ENCODE results near the gene NRXN3.

The NRXN3 gene

GRCh38 chr14:79557309-79557708 lies 1387.1 kb downstream of the NRXN3 start:
- no peak for TF ChIP-seq CTCF (IDR thresholded peaks at IDR 0.05; ENCODE audit: insufficient read depth, low read depth, low read length, missing control alignments)
- no peak overlapping the region for H3K4me3 ChIP-seq (ENCODE audit: low read depth, low read length)
- DNase-seq (ENCODE audit: low read depth): no peak

GRCh38 chr14:79562185-79562584 lies 1392.0 kb downstream of the NRXN3 start:
- TF ChIP-seq CTCF (IDR thresholded peaks at IDR 0.05; ENCODE audit: insufficient read depth, low read depth, low read length, missing control alignments): no peak
- no peak overlapping the region for H3K4me3 ChIP-seq (ENCODE audit: low read depth, low read length)
- DNase-seq (ENCODE audit: low read depth): no peak

- DNase-seq (ENCODE audit: low read depth): no peak
- TF ChIP-seq CTCF (IDR thresholded peaks at IDR 0.05; ENCODE audit: insufficient read depth, low read depth, low read length, missing control alignments): no peak
Measured at GRCh38 chr14:79564371-79564770, 1394.2 kb downstream of the NRXN3 start.

GRCh38 chr14:79567306-79567705 lies 1397.1 kb downstream of the NRXN3 start:
- TF ChIP-seq CTCF (IDR thresholded peaks at IDR 0.05; ENCODE audit: insufficient read depth, low read depth, low read length, missing control alignments): no peak
- no peak overlapping the region for H3K4me3 ChIP-seq (ENCODE audit: low read depth, low read length)
- no peak for DNase-seq (ENCODE audit: low read depth)

More at GRCh38 chr14:79564371-79564770, 1394.2 kb downstream of the NRXN3 start:
- no peak overlapping the region for H3K4me3 ChIP-seq (ENCODE audit: low read depth, low read length)

- TF ChIP-seq CTCF (IDR thresholded peaks at IDR 0.05; ENCODE audit: insufficient read depth, low read depth, low read length, missing control alignments): no peak
Measured at GRCh38 chr14:79568594-79568993, 1398.4 kb downstream of the NRXN3 start.

GRCh38 chr14:79569072-79569471 lies 1398.9 kb downstream of the NRXN3 start:
- TF ChIP-seq CTCF (IDR thresholded peaks at IDR 0.05; ENCODE audit: insufficient read depth, low read depth, low read length, missing control alignments): no peak
- no peak overlapping the region for H3K4me3 ChIP-seq (ENCODE audit: low read depth, low read length)
- DNase-seq (ENCODE audit: low read depth): no peak

More at GRCh38 chr14:79568594-79568993, 1398.4 kb downstream of the NRXN3 start:
- DNase-seq (ENCODE audit: low read depth): no peak
- no peak overlapping the region for H3K4me3 ChIP-seq (ENCODE audit: low read depth, low read length)

- no peak for DNase-seq (ENCODE audit: low read depth)
- TF ChIP-seq CTCF (IDR thresholded peaks at IDR 0.05; ENCODE audit: insufficient read depth, low read depth, low read length, missing control alignments): no peak
- H3K4me3 ChIP-seq (ENCODE audit: low read depth, low read length): no peak overlapping the region
Measured at GRCh38 chr14:79570648-79571047, 1400.5 kb downstream of the NRXN3 start.
